ENCODE measurements around the gene FASTKD3. TPM values are rescaled to one million over a fixed set of nuclear protein-coding genes. Genes with fewer than 3 reads are reported as not detected.

FASTKD3 gene
- polyA plus RNA-seq, 3 donors, result 7.2 to 15.5 (median 10.7) TPM

GRCh38 chr5:7894439-7894838 is 25.6 kb upstream of the FASTKD3 start:
- Histone ChIP-seq H3K9me3 (replicated peaks in 1 of 2; ENCODE audit: control insufficient read depth in 1 of 2, insufficient read depth in 1 of 2, low read length in 2 of 2) (no peaks in the 10 kb centered on the region), H3K36me3 (replicated peaks in 1 of 2; ENCODE audit: control insufficient read depth in 1 of 2, insufficient read depth in 2 of 2, low read length in 2 of 2) (peaks cover 89 to 99% of the 10 kb centered on the region in 2 donors), H3K4me1 (ENCODE audit: control insufficient read depth in 1 of 2, insufficient read depth in 2 of 2, low read length in 2 of 2) (no peaks in the 10 kb centered on the region), H2AFZ (ENCODE audit: insufficient read depth, low read depth, low read length, poor library complexity, severe bottlenecking) (no peak overlapping the region), H3K27ac (ENCODE audit: low read depth in 1 of 2, low read length in 2 of 2) (no peak overlapping the region), H3K27me3 (ENCODE audit: control insufficient read depth in 2 of 2, insufficient read depth in 2 of 2, low read length in 2 of 2) (no peaks in the 10 kb centered on the region), H3K9ac (ENCODE audit: insufficient read depth, low read length, poor library complexity, severe bottlenecking) (no peak overlapping the region), H3K4me3 (replicated peaks in 1 of 3; ENCODE audit: low read depth in 2 of 3, low read length in 3 of 3) (no peak overlapping the region), H3K4me2 (replicated peaks; ENCODE audit: extremely low read depth, low read length, poor library complexity, severe bottlenecking) (no peak overlapping the region), H4K20me1 (ENCODE audit: insufficient read depth, low read length) (no peaks in the 10 kb centered on the region), H3K79me2 (ENCODE audit: insufficient read depth, low read length) (no peaks in the 10 kb centered on the region)
- Mint-ChIP-seq H3K9me3 (peaks cover 0 to 3% (median 0%) of the 10 kb centered on the region in 7 donors), H3K27ac (no peak overlapping the region), H3K27me3 (ENCODE audit: low read depth in 3 of 3) (no peaks in the 10 kb centered on the region), H3K4me3 (no peak overlapping the region), H3K36me3 (peaks cover 84 to 90% of the 10 kb centered on the region in 2 donors), H3K4me1 (no peaks in the 10 kb centered on the region)
- no peak for DNase-seq
- intact Hi-C loops (cut with micrococcal nuclease), result no loop called here
- 100% methylated on average over 1 of the region's 5 CpGs for WGBS (ENCODE audit: insufficient coverage)
- no peak for TF ChIP-seq CTCF (IDR thresholded peaks at IDR 0.05)

DNA sequence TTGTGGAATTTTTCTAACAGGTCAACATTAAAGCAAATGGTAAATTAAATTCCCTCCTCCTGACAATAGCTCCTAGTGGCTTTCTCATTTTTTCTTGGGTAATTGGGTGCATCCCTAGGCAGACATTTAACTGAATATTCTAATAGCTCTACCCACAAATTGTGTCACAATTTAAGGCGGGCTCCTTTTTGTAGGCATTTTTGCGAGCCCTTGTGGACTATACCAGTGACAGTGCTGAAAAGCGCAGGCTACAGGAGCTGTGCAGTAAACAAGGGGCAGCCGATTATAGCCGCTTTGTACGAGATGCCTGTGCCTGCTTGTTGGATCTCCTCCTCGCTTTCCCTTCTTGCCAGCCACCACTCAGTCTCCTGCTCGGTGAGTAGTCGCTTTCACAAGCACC is 20.1 kb upstream of the FASTKD3 start:
- H3K9me3 Mint-ChIP-seq, result peaks cover 0 to 3% (median 0%) of the 10 kb centered on the region in 7 donors
- Histone ChIP-seq H3K27me3 (ENCODE audit: control insufficient read depth in 2 of 2, insufficient read depth in 2 of 2, low read length in 2 of 2) (no peaks in the 10 kb centered on the region), H3K4me1 (ENCODE audit: control insufficient read depth in 1 of 2, insufficient read depth in 2 of 2, low read length in 2 of 2) (no peaks in the 10 kb centered on the region), H3K4me3 (replicated peaks in 1 of 3; ENCODE audit: low read depth in 2 of 3, low read length in 3 of 3) (no peak overlapping the region), H2AFZ (ENCODE audit: insufficient read depth, low read depth, low read length, poor library complexity, severe bottlenecking) (no peak overlapping the region), H3K27ac (ENCODE audit: low read depth in 1 of 2, low read length in 2 of 2) (no peak overlapping the region), H3K9me3 (replicated peaks in 1 of 2; ENCODE audit: control insufficient read depth in 1 of 2, insufficient read depth in 1 of 2, low read length in 2 of 2) (no peaks in the 10 kb centered on the region), H3K79me2 (ENCODE audit: insufficient read depth, low read length) (no peaks in the 10 kb centered on the region), H3K36me3 (replicated peaks in 1 of 2; ENCODE audit: control insufficient read depth in 1 of 2, insufficient read depth in 2 of 2, low read length in 2 of 2) (peaks cover 77 to 93% of the 10 kb centered on the region in 2 donors), H3K4me2 (replicated peaks; ENCODE audit: extremely low read depth, low read length, poor library complexity, severe bottlenecking) (no peak overlapping the region), H3K9ac (ENCODE audit: insufficient read depth, low read length, poor library complexity, severe bottlenecking) (no peak overlapping the region), H4K20me1 (ENCODE audit: insufficient read depth, low read length) (peaks cover 3% of the 10 kb centered on the region)
- H3K4me3 Mint-ChIP-seq, result no peak overlapping the region
- intact Hi-C loops (cut with micrococcal nuclease), result no loop called here
- H3K27me3 Mint-ChIP-seq (ENCODE audit: low read depth in 3 of 3), result no peaks in the 10 kb centered on the region
- peaks cover 73 to 91% of the 10 kb centered on the region in 2 donors for H3K36me3 Mint-ChIP-seq
- H3K27ac Mint-ChIP-seq, result peak overlapping the region in 2 of 7 donors; percentile 27 to 82
- H3K4me1 Mint-ChIP-seq, result no peaks in the 10 kb centered on the region
- DNase-seq, result no peak
- no peak for TF ChIP-seq CTCF (IDR thresholded peaks at IDR 0.05)
- 85% methylated on average over 6 of the region's 9 CpGs for WGBS (ENCODE audit: insufficient coverage)
